ENCODE measurements around the gene CLK4. TPM values are rescaled to one million over a fixed set of nuclear protein-coding genes. Genes with fewer than 3 reads are reported as not detected.

The CLK4 gene
- 10 to 100 TPM in 3 of 4 donors, 1 to 10 TPM in 1; 8.2 to 41.3 (median 21.5) TPM for polyA plus RNA-seq
- long read RNA-seq, donor 1, transcript CLK4-204 (3 exons, 1,316 nt): major isoform, 5 of 32 reads
- long read RNA-seq, donor 1, partial matches to known transcripts: 19 of 32 reads
- long read RNA-seq, donor 1, other reads (novel, unspliced or antisense): 0 of 32 reads
- long read RNA-seq, donor 2, partial matches to known transcripts: 0 of 1 reads
- long read RNA-seq, donor 2, other reads (novel, unspliced or antisense): 0 of 1 reads
- long read RNA-seq, donor 3, partial matches to known transcripts: 0 of 4 reads
- long read RNA-seq, donor 3, other reads (novel, unspliced or antisense): 0 of 4 reads
- long read RNA-seq, donor 4: 0 reads
- long read RNA-seq, donor 5, partial matches to known transcripts: 0 of 3 reads
- long read RNA-seq, donor 5, other reads (novel, unspliced or antisense): 0 of 3 reads
- long read RNA-seq, donor 6, partial matches to known transcripts: 0 of 7 reads
- long read RNA-seq, donor 6, other reads (novel, unspliced or antisense): 0 of 7 reads
- long read RNA-seq, donor 7, transcript CLK4-201 (13 exons, 2,568 nt): major isoform, 6 of 10 reads
- long read RNA-seq, donor 7, partial matches to known transcripts: 0 of 10 reads
- long read RNA-seq, donor 7, other reads (novel, unspliced or antisense): 0 of 10 reads
- long read RNA-seq, donor 8: 0 reads
- long read RNA-seq, donor 9, partial matches to known transcripts: 0 of 1 reads
- long read RNA-seq, donor 9, other reads (novel, unspliced or antisense): 0 of 1 reads
- long read RNA-seq, donor 10, partial matches to known transcripts: 5 of 11 reads
- long read RNA-seq, donor 10, other reads (novel, unspliced or antisense): 0 of 11 reads

DNA sequence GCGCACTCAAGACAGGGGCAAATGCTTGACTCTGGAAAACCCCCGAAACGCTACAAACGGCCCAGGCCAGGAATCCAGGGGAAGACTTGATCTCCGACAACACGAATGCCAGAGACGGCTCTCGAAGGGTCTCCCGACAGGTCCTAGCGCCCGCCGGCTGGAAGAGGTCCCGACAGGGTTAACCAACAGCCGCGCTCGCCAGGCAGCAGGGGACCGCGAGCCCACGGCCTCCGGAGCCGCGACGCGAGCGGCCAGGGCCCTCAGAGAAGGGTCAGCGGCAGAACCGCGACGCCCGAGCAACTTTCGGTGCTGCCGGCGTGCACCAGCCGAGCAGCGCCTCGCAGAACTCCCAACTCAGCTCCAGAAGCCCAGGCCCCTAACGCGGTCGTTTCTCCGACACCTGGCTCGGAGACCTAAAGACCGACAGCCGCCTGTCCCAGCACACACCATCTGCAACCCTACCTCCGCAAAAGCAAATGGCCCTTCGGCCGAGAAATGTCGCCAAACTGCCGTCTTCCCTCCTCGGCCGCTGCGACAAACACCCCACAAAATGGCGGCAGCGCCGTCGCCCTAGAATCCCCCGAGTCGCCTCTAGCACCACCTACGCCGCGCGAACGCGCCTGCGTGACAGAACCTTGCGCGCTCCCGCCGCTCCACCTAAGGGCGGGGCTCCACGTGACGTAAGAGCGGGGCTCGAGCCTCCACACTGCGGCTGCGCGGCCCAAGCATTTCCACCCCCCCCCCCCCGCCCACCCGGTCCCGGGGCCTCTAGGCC is at the start of gene CLK4:
TSS of gene CLK4 (minus strand) at position 567 of the 775 bp plus-strand sequence. CDS start 3,634 bp downstream, outside the sequence.
- Histone ChIP-seq H3K4me1 (ENCODE audit: control insufficient read depth in 3 of 3, insufficient read depth in 2 of 3, low read depth in 1 of 3, low read length in 2 of 3) (peaks cover 4 to 6% (median 6%) of the 10 kb centered on the region in 3 donors), H3K36me3 (ENCODE audit: control insufficient read depth in 3 of 3, insufficient read depth in 2 of 3, low read depth in 1 of 3, low read length in 3 of 3) (peaks cover 0 to 7% (median 2%) of the 10 kb centered on the region in 3 donors), H3K27ac (ENCODE audit: low read depth in 1 of 3, low read length in 2 of 3) (peak within 1 kb of the TSS; percentile 93 to 99 (median 98)), H3K4me3 (ENCODE audit: low read depth in 1 of 3, low read length in 3 of 3) (peak within 1 kb of the TSS; percentile 87 to 96 (median 92)), H3K9me3 (ENCODE audit: control insufficient read depth in 2 of 2, insufficient read depth in 1 of 2, low read depth in 1 of 2, low read length in 1 of 2) (no peaks in the 10 kb centered on the region), H3K27me3 (ENCODE audit: control insufficient read depth in 3 of 3, insufficient read depth in 3 of 3, low read length in 3 of 3) (no peaks in the 10 kb centered on the region)
- peak; percentile 94 to 97 for DNase-seq
- no peak for FAIRE-seq
- WGBS, 3 donors: 0% methylated on average over 66 to 79 of the region's 79 CpGs

DNA sequence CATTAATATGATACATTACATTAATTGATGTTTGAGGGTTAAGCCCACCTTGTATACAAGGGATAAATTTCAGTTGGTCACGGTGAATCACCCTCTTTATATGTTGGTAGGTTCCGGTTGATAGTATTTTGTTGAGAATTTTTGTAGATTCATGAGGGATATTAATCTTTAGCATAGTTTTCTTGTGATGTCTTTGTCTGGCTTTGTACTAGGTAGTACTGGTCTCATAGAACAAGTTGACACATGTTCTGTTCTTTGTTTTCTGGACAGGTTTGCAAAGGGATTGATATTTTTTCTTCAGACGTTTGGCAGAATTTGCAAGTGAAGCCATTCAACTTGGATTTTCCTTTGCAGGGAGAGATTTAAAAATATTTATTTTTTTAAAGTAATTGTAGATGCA is 49.1 kb upstream of the CLK4 start:
- no peak for FAIRE-seq
- no peak for DNase-seq
- WGBS, 3 donors: 80 to 87% (median 87%) methylated on average over 3 of the region's 3 CpGs
- no peaks in the 10 kb centered on the region for H3K27me3 ChIP-seq (ENCODE audit: control insufficient read depth in 3 of 3, insufficient read depth in 3 of 3, low read length in 3 of 3)
- no peak overlapping the region for H3K27ac ChIP-seq (ENCODE audit: low read depth in 1 of 3, low read length in 2 of 3)
- no peaks in the 10 kb centered on the region for H3K9me3 ChIP-seq (ENCODE audit: control insufficient read depth in 2 of 2, insufficient read depth in 1 of 2, low read depth in 1 of 2, low read length in 1 of 2)
- no peaks in the 10 kb centered on the region for H3K36me3 ChIP-seq (ENCODE audit: control insufficient read depth in 3 of 3, insufficient read depth in 2 of 3, low read depth in 1 of 3, low read length in 3 of 3)
- H3K4me1 ChIP-seq (ENCODE audit: control insufficient read depth in 3 of 3, insufficient read depth in 2 of 3, low read depth in 1 of 3, low read length in 2 of 3): no peaks in the 10 kb centered on the region
- H3K4me3 ChIP-seq (ENCODE audit: low read depth in 1 of 3, low read length in 3 of 3): no peak overlapping the region

DNA sequence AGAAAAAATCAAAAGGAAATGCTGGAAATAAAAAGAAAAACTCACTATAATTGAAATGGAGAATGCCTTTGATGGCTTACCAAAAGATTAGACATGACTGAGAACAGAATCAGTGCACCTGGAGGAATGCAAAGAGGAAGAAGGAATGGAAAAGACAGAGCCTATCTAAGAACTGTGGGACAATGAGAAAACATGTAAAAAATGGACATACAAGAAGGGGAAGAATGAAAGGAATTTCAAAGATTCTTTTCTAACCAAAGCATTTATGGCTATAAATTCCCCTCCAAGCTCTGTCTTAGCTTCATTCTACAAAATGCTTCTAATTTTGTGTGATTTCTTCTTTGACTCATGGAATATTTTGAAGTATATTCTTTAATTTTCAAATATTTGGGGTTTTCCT is 47.5 kb upstream of the CLK4 start:
- DNase-seq: no peak
- Histone ChIP-seq H3K9me3 (ENCODE audit: control insufficient read depth in 2 of 2, insufficient read depth in 1 of 2, low read depth in 1 of 2, low read length in 1 of 2) (no peaks in the 10 kb centered on the region), H3K27ac (ENCODE audit: low read depth in 1 of 3, low read length in 2 of 3) (no peak overlapping the region), H3K4me3 (ENCODE audit: low read depth in 1 of 3, low read length in 3 of 3) (no peak overlapping the region), H3K36me3 (ENCODE audit: control insufficient read depth in 3 of 3, insufficient read depth in 2 of 3, low read depth in 1 of 3, low read length in 3 of 3) (no peaks in the 10 kb centered on the region), H3K27me3 (ENCODE audit: control insufficient read depth in 3 of 3, insufficient read depth in 3 of 3, low read length in 3 of 3) (no peaks in the 10 kb centered on the region), H3K4me1 (ENCODE audit: control insufficient read depth in 3 of 3, insufficient read depth in 2 of 3, low read depth in 1 of 3, low read length in 2 of 3) (no peaks in the 10 kb centered on the region)
- FAIRE-seq: no peak

DNA sequence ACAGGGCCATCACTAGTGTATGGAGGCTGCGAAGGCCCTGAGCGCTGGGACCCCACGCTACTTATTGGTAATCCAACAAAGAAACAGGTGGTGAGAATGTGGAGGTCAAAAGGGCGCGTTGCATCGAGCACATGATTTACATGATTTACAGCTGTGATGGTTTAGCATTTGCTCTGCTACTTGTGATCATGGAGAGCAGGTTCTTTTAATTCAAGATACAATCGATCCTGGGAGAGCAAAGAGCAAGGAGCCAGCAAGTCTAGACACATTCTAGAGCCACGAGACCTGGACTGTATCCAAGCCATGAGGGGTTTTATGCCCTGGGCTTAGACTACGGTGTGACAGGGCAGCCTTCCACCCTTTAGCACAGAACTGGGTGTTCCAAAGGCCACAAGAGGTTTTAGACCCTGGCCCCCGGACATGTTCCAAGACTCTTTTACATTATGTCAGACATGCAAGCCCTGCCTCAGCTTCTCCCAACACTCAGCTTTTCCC is 47.0 kb upstream of the CLK4 start:
- no peak for FAIRE-seq
- no peak overlapping the region for H3K4me3 ChIP-seq (ENCODE audit: low read depth in 1 of 3, low read length in 3 of 3)
- DNase-seq: peak in 1 of 2 donors; percentile 15
- no peak overlapping the region for H3K27ac ChIP-seq (ENCODE audit: low read depth in 1 of 3, low read length in 2 of 3)
- H3K27me3 ChIP-seq (ENCODE audit: control insufficient read depth in 3 of 3, insufficient read depth in 3 of 3, low read length in 3 of 3): no peaks in the 10 kb centered on the region
- no peaks in the 10 kb centered on the region for H3K4me1 ChIP-seq (ENCODE audit: control insufficient read depth in 3 of 3, insufficient read depth in 2 of 3, low read depth in 1 of 3, low read length in 2 of 3)
- no peaks in the 10 kb centered on the region for H3K36me3 ChIP-seq (ENCODE audit: control insufficient read depth in 3 of 3, insufficient read depth in 2 of 3, low read depth in 1 of 3, low read length in 3 of 3)
- H3K9me3 ChIP-seq (ENCODE audit: control insufficient read depth in 2 of 2, insufficient read depth in 1 of 2, low read depth in 1 of 2, low read length in 1 of 2): no peaks in the 10 kb centered on the region
- WGBS, 3 donors: 38 to 66% (median 57%) methylated on average over 10 of the region's 10 CpGs

DNA sequence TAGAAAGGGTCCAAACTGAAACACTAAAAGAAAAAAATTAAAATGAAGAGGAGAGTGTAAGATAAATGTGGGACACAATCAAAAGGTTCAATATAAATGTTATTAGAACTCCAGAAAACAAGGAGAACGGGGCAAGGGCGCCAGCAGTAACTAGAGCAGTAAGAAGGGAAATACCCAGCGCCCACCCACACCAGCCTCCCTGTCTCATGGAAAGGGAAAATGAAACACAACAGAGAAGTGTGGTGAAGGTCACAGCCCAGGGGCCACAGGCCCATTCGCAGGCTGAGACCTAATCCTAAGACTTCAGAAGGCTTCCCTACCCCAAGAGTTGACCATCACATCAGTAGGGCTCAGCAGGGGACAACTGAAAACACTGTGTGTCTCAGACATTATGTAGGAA is 45.8 kb upstream of the CLK4 start:
- Histone ChIP-seq H3K36me3 (ENCODE audit: control insufficient read depth in 3 of 3, insufficient read depth in 2 of 3, low read depth in 1 of 3, low read length in 3 of 3) (no peaks in the 10 kb centered on the region), H3K4me3 (ENCODE audit: low read depth in 1 of 3, low read length in 3 of 3) (no peak overlapping the region), H3K9me3 (ENCODE audit: control insufficient read depth in 2 of 2, insufficient read depth in 1 of 2, low read depth in 1 of 2, low read length in 1 of 2) (no peaks in the 10 kb centered on the region), H3K27me3 (ENCODE audit: control insufficient read depth in 3 of 3, insufficient read depth in 3 of 3, low read length in 3 of 3) (no peaks in the 10 kb centered on the region), H3K4me1 (ENCODE audit: control insufficient read depth in 3 of 3, insufficient read depth in 2 of 3, low read depth in 1 of 3, low read length in 2 of 3) (no peaks in the 10 kb centered on the region), H3K27ac (ENCODE audit: low read depth in 1 of 3, low read length in 2 of 3) (no peak overlapping the region)
- no peak for DNase-seq
- 61 to 76% (median 69%) methylated on average over 4 of the region's 4 CpGs for WGBS, 3 donors
- no peak for FAIRE-seq

DNA sequence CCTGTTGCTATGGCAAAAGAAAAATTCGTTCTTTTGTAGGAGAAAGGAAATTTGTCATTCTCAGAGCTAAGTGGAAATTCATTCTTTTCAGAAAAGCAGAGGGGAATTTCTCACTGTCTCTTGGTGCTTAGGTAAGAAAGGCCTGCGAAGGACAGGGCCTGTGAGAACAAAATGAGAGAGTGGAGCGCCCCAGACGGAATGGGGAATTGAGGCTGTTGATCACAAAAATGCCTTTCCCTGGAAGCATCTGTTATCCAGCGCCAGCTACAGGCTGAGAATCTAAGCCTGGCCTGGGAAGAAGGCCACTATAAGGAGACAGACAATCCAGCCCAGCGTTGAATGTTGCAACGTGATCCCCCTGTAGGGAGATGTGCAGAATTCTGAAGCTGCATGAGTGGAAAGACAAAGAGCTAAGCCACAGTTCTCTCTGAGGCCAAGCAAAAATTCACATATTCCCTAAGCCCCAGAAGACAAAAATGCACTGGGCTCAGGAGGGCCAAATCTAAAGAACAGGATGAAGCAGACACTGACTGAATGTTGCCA is 44.8 kb upstream of the CLK4 start:
- WGBS, 3 donors: 60 to 74% (median 62%) methylated on average over 7 of the region's 7 CpGs
- Histone ChIP-seq H3K27ac (ENCODE audit: low read depth in 1 of 3, low read length in 2 of 3) (no peak overlapping the region), H3K9me3 (ENCODE audit: control insufficient read depth in 2 of 2, insufficient read depth in 1 of 2, low read depth in 1 of 2, low read length in 1 of 2) (no peaks in the 10 kb centered on the region), H3K4me3 (ENCODE audit: low read depth in 1 of 3, low read length in 3 of 3) (no peak overlapping the region), H3K36me3 (ENCODE audit: control insufficient read depth in 3 of 3, insufficient read depth in 2 of 3, low read depth in 1 of 3, low read length in 3 of 3) (no peaks in the 10 kb centered on the region), H3K27me3 (ENCODE audit: control insufficient read depth in 3 of 3, insufficient read depth in 3 of 3, low read length in 3 of 3) (no peaks in the 10 kb centered on the region), H3K4me1 (ENCODE audit: control insufficient read depth in 3 of 3, insufficient read depth in 2 of 3, low read depth in 1 of 3, low read length in 2 of 3) (no peaks in the 10 kb centered on the region)
- DNase-seq (no peak), FAIRE-seq (no peak)

DNA sequence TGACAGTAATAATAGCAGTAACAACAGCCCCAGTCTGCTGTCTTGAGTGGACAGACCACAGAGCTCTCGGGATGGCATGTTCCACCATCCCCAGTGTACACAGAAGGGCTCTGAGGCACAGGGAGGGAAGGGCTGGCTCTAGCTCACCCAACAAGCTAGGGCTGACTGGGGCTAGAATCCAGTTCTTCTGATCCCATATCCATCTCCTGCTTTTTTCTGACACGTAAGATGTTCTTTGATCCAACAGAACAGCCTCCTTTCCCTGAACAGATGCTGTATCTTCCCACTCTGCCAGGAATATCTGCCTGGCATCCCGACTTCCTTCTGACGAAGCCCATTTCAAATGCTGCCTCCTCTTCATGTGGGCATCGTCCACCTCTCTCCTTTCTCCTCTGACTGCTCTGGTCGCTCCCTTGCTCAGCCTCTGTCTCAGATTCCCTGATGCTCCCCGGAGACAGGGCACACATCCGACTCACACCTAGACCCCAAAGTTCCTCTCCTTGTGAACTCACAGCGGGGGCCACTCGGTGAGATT is 43.6 kb upstream of the CLK4 start:
- WGBS, 3 donors: 85 to 89% (median 86%) methylated on average over 10 of the region's 10 CpGs
- H3K27me3 ChIP-seq (ENCODE audit: control insufficient read depth in 3 of 3, insufficient read depth in 3 of 3, low read length in 3 of 3): no peaks in the 10 kb centered on the region
- no peaks in the 10 kb centered on the region for H3K36me3 ChIP-seq (ENCODE audit: control insufficient read depth in 3 of 3, insufficient read depth in 2 of 3, low read depth in 1 of 3, low read length in 3 of 3)
- no peak overlapping the region for H3K4me3 ChIP-seq (ENCODE audit: low read depth in 1 of 3, low read length in 3 of 3)
- no peak for FAIRE-seq
- no peaks in the 10 kb centered on the region for H3K9me3 ChIP-seq (ENCODE audit: control insufficient read depth in 2 of 2, insufficient read depth in 1 of 2, low read depth in 1 of 2, low read length in 1 of 2)
- no peak overlapping the region for H3K27ac ChIP-seq (ENCODE audit: low read depth in 1 of 3, low read length in 2 of 3)
- no peak for DNase-seq
- no peaks in the 10 kb centered on the region for H3K4me1 ChIP-seq (ENCODE audit: control insufficient read depth in 3 of 3, insufficient read depth in 2 of 3, low read depth in 1 of 3, low read length in 2 of 3)

All from small intestine (tissue), 16 donors.